ACHN (cell line): Measurements from ENCODE around the gene NUP93.

ENCODE experiments used
- DNase-seq: peaks from one replicate; pipeline ENCODE4 v3.0.0-alpha.2; 2015
- in situ Hi-C: cut with HindIII; loops from 2 replicates; pipeline ENCODE4 v1.10.0; 2017; ENCODE audit warnings: low sequenced_read_pairs, low pct_ligation_motif_present, low pct_unique_long_range_greater_than_20kb

Gene NUP93

DNA sequence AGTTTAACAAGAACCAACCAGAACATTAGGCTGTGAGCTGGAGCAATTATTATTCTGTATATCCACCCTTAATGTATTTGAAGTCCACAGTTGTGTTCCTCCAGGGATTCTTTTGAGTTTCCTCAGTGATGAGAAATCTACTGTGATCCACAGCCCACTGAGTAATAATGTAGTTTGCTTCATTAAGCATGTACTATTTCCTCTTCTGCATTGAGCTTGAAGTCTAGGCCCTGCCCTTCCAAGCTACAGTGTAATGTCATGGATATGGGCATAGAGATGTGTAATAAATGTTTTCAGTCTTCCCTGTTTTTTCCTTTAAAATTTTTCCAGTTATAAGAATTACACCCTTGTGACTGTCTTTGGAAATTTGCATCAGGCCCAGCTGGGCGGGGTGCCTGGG, 98.7 kb downstream of the NUP93 start:
- no peak for DNase-seq
- in situ Hi-C loops: no loop called here

DNA sequence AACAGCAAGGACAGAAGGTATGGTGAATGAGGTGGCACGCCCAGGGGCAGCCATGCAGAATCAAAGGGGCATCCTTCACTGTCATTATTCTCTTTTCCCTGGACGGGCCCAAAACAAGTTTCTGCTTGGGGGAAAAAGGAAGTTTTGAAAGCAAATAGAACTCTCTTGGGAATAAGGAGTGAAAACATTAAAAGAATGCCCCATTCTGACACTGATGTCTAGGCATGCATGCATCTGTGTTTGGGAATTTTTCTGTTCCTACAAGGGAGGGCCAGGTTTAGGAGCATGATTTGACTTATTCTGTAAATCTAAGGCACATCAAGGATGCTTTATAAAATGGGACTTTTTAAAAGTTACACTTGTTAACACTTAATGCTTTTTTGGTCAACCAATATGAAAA, 100.7 kb downstream of the NUP93 start:
- in situ Hi-C loops: no loop called here
- no peak for DNase-seq

DNA sequence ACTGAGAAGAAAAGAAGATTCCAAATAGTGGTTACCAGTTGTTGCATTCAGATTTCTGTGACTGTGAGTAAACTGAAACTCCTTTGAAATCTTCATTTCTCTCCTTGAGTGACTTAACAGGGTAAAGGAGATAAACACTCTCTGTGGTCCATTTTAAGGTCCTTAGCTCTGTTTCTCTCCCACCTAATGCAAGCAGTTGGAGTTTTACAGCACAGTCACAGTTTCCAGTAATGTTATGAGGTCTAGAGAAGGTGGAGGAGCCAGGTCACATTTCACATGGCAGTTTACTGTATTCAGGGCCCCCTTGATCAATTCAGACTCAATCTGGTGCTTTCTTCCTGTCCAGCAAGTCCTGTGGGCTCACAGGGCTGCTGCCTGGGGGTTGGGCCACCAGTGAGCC, 102.8 kb downstream of the NUP93 start:
- no peak for DNase-seq
- in situ Hi-C loops: no loop called here

DNA sequence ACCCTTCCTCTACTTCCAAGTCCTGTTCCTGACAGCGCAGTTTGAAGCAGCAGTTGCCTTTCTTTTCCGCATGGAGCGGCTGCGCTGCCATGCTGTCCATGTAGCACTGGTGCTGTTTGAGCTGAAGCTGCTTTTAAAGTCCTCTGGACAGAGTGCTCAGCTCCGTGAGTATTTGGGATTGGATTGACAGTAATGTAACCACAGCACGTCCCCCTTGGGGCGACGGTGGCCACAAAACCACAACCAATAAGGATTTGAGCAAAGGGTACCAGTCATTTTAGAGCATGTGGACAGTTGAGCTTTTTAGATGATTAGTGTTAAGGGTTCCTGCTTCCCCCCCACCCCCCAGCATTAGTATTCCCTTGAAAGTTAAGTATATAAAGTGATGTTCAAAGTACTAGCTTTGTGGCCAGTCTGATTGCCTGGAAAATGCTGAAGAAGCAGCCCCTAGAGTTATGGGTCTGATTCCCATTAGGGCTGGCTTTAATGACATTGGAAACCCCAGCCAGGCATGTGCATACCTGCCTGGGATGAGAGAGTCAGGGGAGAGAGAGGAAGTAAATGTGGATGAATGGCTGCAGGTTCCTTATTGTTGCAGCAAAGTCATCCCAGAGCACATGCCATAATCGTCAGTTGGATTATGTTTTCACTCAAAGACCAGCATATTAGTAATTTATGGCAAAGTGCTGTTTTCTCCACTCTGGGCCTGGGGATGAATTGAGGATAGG, 103.5 kb downstream of the NUP93 start:
- in situ Hi-C loops: no loop called here
- DNase-seq: no peak

DNA sequence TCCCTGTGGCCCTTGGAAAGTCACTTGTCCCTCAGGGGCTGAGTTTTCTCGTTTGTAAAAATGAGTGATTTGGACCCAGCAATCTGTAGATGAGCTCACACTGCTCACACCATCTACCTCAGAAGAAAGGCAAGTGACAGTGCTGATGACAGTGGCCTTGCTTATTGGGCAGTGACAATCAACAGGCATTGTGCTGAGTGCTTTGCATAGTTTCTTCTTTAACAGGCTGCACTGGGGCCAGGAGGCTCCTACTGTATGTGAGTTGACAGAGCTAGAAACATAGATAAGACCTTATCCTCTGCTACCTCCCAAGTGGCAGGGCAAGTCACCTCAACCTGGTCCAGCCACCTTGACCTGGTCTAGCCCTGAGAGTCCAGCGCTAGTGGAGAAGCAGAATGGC, 105.4 kb downstream of the NUP93 start:
- DNase-seq: no peak
- in situ Hi-C loops: no loop called here

DNA sequence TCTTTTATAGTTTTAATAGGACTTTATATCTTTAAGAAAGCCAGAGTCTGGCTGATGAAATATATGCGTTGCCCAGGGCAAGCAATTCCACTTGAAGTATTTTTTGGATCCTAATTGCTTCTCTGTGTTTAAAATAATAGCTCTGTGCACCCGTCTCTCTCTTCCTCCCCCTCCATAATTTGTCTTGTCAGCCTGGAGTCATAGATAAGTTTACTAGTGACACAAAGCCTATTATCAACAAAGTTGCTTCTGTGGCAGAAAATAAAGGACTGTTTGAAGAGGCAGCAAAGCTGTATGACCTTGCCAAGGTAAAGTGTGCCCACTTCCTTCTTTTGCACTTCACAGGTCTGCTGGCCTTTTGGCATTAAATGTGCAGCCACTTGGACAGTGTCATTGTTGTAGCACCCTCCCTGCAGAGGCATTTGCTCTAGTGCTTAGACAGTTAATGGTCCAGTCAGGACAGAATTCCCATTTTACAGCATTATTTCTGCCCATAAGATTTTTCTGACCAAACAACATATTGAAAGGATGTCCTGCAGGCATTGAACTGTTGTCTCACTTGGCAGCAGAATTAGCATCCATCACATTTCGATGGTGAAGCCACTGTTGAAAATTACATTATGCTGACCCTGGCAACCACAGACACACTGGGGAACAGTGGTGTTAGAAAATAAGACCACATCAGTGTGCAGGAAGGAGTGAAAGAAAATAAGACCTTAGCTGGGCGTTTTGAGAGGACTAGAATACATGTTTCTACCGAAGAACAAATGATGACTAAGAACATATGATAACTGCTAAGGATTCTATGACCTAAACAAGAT, 106.7 kb downstream of the NUP93 start:
- in situ Hi-C loops: no loop called here

DNA sequence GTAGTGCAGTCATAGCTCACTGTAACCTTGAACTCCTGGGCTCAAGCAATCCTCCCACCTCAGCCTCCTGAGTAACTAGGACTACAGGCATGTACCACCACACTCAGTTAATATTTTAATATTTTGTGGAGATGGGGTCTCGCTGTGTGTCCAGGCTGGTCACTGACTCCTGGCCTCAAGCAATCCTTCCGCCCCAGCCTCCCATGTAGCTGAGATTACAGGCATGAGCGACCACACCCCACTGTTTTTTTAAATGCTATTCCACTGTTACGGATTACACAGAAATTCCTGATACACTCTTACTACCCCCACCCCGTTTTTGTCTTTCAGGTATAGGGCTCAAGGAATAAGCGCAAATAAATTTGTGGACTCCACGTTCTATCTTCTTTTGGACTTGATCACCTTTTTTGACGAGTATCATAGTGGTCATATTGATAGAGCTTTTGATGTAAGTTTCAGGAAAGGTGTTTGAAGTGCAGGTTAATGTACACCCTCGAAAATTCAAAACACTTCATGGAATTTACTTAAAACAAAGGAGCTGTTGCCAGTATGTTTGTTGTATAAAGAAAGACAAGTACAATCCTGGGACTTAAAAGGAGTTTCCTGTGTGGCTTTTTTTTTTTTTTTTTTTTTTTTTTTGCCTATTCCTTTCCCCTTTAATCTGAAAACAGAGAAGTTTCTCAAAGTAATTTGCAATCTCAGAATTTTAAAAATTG, 108.9 kb downstream of the NUP93 start:
- in situ Hi-C loops: no loop called here
- DNase-seq: no peak

More for the DNA sequence above, 106.7 kb downstream of the NUP93 start:
- DNase-seq: no peak

DNA sequence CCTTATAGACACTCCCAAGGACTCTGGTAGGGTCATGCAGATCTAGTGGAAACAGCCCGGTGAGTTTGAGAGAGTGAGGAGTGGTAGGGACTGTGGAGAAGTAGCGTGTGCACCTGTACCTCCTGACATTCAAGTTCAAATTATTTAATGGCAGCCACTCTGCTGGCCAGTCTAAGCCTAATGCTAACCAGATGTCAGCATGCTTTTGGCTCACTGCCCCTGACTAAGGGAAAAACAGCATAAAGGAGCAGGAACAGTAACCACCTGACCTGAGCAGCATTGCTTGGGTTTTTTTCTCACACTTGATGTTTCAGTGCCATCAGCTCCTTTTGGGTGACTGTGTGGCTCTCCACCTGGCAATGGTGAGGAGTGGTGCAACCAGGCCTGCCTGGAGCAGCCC, 111.3 kb downstream of the NUP93 start:
- in situ Hi-C loops: no loop called here
- DNase-seq: no peak

DNA sequence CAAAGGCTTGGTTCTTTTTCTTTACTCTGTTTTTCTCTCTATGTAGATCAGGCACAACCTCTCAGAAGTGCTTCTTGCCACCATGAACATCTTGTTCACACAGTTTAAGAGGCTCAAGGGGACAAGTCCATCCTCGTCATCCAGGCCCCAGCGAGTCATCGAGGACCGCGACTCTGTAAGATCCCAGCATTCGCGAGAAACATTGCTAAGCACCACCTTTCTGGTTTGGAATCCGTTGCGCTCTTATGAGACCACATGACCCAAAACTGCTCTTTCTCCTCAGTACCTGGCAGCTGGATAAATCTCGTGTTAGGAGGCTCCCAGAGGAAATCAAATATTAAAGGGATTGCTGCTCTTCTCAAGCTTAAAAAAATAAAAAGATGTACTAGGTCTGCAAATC, 111.7 kb downstream of the NUP93 start:
- DNase-seq: no peak
- in situ Hi-C loops: no loop called here

DNA sequence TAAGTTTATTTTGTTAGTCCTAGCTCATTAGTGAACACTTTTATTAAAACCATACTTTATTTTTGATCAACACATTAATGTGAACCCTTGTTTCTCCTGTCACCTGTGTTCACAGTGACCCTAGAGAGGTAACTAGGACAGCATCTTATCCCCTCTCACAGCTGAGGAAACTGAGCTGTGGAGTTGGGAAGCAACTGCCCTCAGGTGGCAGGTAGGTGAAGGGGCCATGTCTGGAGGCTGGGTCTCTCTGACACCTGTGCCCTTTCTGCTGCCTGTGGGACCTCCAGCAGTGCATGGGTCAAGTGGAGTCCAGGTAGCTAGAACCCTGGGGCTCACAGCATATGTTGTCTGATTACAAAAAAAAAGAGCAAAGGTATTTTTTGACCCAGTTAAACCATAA, 112.2 kb downstream of the NUP93 start:
- DNase-seq: no peak
- in situ Hi-C loops: no loop called here

DNA sequence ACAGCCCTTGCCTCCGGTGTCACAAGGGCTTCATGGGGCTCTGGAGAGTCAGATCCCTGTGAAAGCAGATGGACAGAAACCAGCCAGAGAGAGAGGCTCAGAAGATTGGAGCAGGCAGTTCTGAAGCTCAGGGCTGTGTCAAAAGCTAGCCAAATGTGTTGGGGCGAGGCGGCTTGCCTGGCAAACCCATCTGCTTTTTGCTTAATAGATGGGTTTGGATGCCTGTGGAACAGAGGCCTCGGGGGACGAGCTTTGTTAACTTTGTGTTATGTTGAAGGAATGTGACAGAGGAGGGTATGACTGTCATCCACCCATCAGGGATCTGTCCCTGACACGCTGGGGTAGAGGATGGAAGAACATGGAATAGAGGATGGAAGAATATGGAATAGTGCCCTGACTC, 114.1 kb downstream of the NUP93 start:
- DNase-seq: no peak
- in situ Hi-C loops: no loop called here

DNA sequence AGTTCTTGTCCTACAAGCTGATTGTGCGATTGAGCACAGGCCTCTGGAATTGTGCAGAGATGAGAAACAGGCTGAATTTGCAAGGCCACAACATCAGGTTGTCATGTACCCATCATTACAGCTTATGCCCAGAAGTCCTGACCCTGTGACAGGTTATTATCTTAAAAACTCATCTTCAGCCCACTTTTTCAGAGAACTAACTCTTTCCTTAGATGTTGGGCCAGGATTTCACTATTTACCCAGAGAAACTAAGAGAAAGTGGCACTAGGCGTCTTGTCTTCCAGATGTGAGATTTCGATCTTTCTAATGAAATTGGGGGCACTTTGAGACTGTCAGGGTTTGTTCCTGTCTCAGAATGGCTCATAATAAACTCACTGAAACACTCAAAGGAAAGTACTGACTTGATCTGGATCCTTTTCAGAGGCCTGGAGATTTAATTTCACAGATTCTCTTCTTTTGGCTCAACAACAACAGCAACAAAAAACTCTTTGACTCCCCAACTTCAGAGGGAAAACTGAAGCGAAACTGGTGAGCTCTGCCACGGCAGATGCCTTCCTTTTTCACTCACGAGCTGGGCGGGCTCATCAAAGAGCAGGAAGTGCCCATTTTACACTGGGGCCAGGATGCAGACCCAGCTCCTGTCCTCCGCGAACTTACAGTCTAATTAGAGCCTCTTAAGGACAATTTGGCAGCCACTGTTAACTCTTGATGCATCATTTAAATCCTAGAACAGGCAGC, 117.4 kb downstream of the NUP93 start:
- DNase-seq: no peak
- in situ Hi-C loops: no loop called here

DNA sequence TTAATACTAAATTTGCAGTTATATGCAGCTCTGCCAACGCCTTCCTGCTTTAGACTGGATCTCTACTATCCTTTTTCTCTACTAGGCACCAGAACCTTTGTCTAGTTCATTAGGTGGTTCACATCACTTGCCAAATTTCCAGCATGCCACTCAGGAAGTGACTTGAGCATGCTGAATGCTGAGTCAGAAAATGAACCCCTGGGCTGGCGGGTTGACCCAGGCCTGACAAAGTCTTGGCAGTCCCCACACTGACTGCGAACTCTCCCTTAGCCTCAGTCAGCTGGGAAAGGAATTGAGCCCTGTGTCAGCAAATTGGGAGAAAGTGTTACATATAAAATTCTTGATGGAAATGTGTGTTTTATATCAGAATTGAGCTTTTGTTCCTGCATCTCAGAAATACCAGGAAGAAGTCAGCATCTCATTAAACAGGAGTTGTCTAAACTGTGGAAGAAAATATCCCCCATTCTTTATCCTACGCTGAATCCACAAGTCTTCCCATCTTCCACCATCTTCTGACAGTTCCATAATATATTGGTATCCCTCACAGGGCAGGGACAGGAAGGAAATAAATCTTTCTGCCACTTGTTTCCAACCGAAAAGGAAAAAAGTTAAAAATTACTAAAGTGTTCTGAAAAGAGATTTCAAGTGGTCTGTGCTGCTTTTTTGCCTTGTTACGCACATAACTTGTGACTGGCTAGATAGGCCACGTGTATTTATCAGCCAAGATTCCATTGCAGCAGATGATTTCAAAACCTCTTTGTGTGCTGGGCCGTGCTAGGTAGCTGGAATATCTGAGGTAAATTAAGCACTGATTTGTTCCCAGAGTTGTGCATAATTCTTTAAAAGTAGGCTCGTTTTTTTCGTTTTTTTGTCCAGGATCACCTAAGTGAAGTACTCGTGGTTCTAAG, 118.4 kb downstream of the NUP93 start:
- peak; percentile 59 for DNase-seq

DNA sequence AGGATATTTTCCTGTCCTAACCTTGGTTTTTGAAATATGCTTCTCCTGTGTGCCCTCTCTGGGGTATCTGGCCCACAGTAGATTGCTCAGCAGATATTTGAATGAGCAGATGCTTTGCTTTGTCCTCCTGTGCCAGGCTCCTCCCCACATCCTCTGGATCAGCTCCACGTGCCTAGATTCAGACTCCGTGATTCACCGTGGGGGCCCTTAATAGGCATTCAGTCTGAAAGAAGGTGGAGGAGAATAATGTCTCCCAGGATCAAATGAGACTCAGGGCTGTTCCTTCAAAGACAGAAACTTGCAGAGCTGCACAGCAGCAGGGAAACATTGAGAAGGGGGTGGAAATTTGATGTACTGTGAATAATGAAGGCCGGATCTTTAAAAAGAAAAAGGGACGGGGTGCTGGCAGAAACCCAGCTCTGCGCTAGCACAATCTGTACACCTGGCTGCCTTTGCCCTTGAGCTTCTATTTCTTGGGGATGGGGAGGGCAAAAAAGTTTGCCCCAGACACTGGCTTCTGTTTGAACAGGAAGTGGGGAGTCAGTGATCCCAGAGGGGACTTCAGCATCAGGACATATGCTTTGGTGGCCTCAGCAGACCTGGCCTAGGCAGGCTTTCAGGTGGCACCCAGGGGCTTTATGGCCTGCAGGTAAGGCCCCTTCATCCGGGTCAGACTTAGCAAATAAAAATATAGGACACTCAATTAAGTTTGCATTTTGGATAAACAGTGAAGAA, 119.2 kb downstream of the NUP93 start:
- in situ Hi-C loops: no loop called here
- peak; percentile 91 for DNase-seq

More for the DNA sequence above, 118.4 kb downstream of the NUP93 start:
- in situ Hi-C loops: no loop called here

DNA sequence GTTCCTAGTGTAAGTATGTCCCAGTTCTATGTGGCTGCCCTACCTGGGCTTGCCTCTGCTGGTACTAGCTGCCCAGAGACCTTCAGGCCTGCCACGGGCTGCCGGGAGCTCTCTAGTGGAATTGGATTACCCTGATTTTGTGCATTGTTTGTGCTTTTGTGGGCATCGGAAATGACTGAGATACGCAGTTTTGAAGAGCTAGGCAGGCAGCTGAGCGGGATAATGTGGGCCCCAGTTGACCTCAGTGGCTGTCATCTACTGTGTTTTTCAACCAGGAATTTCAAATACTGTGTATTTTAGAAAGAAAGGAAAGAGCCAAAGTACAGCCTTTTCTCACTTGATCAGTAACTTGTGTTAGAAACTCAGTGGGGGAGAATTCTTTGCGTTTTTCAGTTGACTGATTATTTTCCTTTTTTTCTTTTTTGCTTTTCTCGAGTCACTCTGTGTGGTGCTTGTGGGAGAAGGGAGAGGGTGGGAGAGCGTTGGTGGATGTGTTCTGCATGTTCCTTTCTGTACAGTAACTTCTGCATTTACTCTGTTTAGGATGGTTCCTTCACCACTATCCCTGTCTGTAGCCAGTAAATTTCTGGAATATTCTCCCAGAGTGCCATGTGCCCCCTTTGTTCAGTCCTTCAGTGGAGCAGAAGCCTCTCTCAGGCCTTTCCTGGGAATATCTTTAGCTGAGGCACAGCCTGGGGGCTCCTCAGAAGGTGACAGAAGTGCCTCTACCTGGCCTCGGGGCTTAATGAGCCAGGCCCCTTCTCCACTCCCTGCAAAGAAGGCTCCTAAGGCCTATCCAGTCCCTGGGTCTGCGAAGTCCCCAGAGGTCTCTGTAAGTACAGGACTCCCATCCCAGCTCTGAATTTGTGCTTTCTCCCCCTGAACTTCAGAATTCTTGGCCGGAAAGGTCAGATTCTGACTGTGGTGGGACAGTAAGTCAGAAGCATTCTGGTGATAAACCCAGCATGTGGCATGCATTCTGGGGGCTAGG, 120.1 kb downstream of the NUP93 start:
- peak; percentile 86 for DNase-seq
- in situ Hi-C loops: no loop called here

DNA sequence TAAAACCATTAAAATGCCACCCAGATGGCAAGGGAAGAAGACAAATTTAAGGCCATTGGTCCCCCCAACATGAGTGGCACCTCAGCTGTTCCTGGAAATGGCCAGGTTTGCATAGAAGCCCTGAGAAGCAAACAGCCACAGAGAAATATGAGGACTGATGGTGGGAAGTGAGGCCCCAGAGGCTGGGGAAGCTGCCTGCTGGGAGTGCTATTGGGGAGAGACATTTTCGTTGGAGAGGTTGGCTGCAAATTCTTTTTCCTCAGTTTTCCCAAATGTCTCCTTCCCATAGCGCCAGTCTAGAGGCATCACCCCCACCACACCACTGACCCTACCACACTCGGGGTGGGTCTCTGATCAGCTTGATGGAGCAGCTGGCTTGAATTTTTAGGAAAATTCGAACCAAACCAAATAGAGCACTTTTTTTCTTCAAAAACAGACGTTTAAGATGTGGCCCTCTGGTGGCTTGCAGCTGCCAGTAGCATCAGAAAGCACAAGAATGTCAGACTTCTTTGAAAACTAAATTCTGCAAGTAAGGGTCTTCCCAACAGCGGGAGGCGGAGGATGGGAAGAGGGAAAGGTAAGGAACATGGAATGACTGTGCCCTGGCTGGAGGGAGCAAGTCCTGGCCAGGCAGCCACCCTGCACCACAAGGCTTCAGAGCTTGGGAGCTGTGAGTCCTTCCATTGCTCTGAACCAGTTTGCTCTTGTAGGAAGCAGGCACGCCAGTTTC, 121.9 kb downstream of the NUP93 start:
- in situ Hi-C loops: no loop called here
- peak; percentile 48 for DNase-seq
